ENCODE measurements around the gene EXO5.
"Not testable (repeated sequence)": the region's sequence is repeated elsewhere in the genome, so short reads cannot be mapped to it uniquely, and the experiment has no call there.

The EXO5 gene, protein sequence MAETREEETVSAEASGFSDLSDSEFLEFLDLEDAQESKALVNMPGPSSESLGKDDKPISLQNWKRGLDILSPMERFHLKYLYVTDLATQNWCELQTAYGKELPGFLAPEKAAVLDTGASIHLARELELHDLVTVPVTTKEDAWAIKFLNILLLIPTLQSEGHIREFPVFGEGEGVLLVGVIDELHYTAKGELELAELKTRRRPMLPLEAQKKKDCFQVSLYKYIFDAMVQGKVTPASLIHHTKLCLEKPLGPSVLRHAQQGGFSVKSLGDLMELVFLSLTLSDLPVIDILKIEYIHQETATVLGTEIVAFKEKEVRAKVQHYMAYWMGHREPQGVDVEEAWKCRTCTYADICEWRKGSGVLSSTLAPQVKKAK

GRCh38 chr1:40508375-40509341, at the start of gene EXO5:
TSS of gene EXO5 (plus strand) at chr1:40508767. CDS start at chr1:40514545, 5,778 bp downstream.
- peak; percentile 73 to 79 for DNase-seq (ENCODE audit: low read depth in 2 of 2)

- DNase-seq (ENCODE audit: low read depth in 2 of 2): no peak
Measured at GRCh38 chr1:40462956-40463590, 45.5 kb upstream of the EXO5 start.

GRCh38 chr1:40469327-40469726, 39.2 kb upstream of the EXO5 start:
- DNase-seq (ENCODE audit: low read depth in 2 of 2): no peak

- DNase-seq (ENCODE audit: low read depth in 2 of 2): no peak
Measured at GRCh38 chr1:40475268-40475667, 33.3 kb upstream of the EXO5 start.

GRCh38 chr1:40476924-40477677, 31.5 kb upstream of the EXO5 start, which contains the start of gene ZFP69:
TSS of gene ZFP69 (plus strand) at chr1:40477290. CDS start at chr1:40479362, 2,072 bp downstream.
- peak; percentile 30 to 51 for DNase-seq (ENCODE audit: low read depth in 2 of 2)

DNA sequence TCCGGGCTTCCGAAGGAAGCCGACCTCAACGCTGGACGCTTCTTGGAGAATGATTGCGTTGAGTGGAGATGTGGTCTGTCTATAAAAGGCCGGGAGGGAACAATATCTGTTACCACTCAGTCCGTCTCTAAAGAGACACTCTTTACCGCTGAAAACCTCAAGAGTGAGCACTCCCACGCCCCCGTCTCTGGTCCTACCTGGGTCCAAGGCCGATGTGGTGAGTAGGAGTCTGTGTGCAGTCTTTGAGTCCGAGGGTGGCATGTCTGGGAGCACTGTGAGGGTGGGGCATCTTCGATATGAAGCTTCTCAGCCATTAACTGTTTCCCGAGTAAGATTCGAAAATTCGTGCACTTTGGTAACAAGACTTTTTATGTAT, 30.9 kb upstream of the EXO5 start:
- DNase-seq (ENCODE audit: low read depth in 2 of 2): no peak

GRCh38 chr1:40478276-40478675, 30.3 kb upstream of the EXO5 start:
- DNase-seq (ENCODE audit: low read depth in 2 of 2): no peak

GRCh38 chr1:40479156-40479555, 29.4 kb upstream of the EXO5 start:
- DNase-seq (ENCODE audit: low read depth in 2 of 2): no peak

- no peak for DNase-seq (ENCODE audit: low read depth in 2 of 2)
Measured at GRCh38 chr1:40495315-40495903, 13.2 kb upstream of the EXO5 start.

GRCh38 chr1:40502651-40503050, 5.9 kb upstream of the EXO5 start:
- DNase-seq (ENCODE audit: low read depth in 2 of 2): not testable (repeated sequence)

DNA sequence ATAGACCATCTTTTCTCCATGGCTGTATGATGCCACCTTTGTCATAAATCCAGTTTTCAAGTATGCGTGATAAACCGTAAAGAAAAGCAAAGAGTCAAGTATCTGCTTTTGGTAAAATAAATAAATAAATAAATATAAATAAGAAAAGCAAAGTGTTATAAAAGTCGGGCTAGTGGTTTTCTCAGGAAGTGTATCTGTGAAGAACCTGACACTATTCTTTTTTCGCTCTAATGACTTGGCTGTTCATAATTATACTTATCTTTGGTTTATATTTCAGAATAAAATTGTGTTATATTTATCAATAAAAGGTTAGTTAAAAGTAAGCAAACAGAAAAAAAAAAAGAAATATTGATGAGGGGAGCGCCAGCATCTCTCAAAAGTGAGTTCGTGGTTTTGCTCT, 594 bp upstream of the EXO5 start:
- no peak for DNase-seq (ENCODE audit: low read depth in 2 of 2)

GRCh38 chr1:40519517-40519916, 10.9 kb downstream of the EXO5 start:
- DNase-seq (ENCODE audit: low read depth in 2 of 2): no peak

DNA sequence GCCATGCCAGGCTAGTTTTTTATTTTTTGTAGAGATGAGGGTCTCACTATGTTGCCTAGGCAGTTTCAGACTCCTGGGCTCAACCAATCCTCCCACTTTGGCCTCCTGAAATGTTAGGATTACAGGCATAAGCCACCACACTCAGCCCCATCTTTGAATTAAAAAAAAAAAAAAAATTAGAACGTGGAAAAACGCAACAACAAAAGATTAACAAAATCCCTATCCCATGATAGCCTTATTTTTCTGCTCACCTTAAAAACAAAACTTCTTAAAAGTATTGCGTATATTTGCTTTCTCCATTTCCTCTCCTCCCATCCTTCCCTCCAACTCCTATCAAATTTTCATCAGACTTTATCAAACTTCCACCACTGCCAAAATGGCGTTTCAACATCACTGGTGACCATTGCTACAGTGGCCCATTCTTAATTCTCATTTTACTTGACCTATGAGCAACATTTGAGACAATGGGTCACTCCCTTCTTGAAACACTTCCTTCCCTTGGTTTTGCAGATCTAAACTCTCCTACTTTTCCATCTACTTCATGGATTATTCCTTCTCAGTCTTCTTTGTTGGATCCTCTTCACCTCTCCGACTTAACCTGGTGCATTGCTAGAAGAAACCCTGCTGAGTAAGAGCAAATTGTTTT, 22.3 kb downstream of the EXO5 start:
- no peak for DNase-seq (ENCODE audit: low read depth in 2 of 2)

- peak; percentile 72 for DNase-seq (ENCODE audit: low read depth in 2 of 2)
Measured at GRCh38 chr1:40531381-40532061, 23.0 kb downstream of the EXO5 start, which contains the start of gene ZNF684. TSS of gene ZNF684 (plus strand) at chr1:40531637. CDS start at chr1:40533167, 1,530 bp downstream.

GRCh38 chr1:40532062-40532389, 23.5 kb downstream of the EXO5 start:
- no peak for DNase-seq (ENCODE audit: low read depth in 2 of 2)

GRCh38 chr1:40532844-40533424, 24.4 kb downstream of the EXO5 start:
- no peak for DNase-seq (ENCODE audit: low read depth in 2 of 2)

- no peak for DNase-seq (ENCODE audit: low read depth in 2 of 2)
Measured at GRCh38 chr1:40534589-40534988, 26.0 kb downstream of the EXO5 start.

DNA sequence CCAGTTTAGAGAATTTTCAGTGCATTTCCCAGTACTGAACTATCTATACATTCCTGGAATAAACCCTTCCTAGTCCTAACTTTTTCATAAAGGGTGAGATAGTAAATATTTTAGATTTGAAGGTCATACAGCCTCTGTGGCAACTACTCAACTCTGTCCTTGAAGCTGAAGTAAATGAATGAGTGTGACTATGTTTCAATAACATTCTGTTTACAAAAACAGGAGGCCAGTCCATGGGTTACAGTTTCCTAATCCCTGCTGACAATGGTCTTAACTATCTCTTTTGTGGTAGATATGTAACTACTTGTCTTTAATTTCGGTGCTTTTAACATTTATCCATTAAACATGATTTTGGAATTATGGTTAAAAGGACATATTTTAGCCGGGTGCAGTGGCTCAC, 27.2 kb downstream of the EXO5 start:
- DNase-seq (ENCODE audit: low read depth in 2 of 2): no peak

DNA sequence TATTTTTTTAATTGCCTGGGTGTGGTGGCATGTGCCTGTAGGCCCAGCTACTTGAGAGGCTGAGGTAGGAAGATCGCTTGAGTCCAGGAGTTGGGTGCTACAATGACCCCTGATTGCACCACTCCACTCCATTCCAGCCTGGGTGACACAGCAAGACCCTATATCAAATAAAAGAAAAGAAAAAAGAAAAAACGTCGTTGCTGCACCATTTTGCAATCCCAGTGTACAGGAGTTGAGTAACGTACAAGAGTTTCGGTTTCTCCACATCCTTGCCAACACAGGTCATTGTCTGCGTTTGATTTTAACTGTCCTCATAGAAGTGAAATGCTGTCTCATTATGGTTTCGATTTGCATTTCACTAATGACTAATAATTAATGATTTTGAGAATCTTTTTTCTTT, 30.8 kb downstream of the EXO5 start:
- DNase-seq (ENCODE audit: low read depth in 2 of 2): no peak

GRCh38 chr1:40546957-40547356, 38.4 kb downstream of the EXO5 start:
- DNase-seq (ENCODE audit: low read depth in 2 of 2): no peak

All from activated CD4-positive, alpha-beta T cell treated with anti-CD3 and anti-CD28 coated beads for 24 hours (primary cell).